ENCODE results near the gene APIP.
A peak's percentile ranks its signal among the peaks of the same experiment; 100 is the strongest.
"Not testable (repeated sequence)": the region's sequence is repeated elsewhere in the genome, so short reads cannot be mapped to it uniquely, and the experiment has no call there.

APIP gene

DNA sequence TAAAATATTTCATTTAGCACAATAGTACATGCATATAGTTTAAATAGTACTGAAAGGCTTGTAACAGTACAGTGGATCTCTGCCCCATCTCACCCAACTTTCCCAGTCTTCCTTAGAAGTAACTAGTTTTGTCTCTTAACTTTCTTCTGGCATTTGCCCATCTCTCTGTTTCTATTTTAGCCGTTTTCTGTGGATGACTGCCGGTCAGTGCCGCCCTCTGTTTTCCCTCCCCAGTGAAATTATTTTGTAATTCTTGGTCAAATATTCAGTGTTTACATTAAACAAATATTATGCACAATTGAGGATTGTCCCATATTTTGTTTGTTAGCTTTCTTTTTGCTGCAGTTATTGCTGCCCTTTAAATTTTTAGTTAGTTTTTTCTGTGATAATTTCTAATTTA is 8.5 kb upstream of the APIP start:
- no peak for DNase-seq

- DNase-seq = no peak
Measured at GRCh38 chr11:34921156-34921555, 5.0 kb upstream of the APIP start.

DNA sequence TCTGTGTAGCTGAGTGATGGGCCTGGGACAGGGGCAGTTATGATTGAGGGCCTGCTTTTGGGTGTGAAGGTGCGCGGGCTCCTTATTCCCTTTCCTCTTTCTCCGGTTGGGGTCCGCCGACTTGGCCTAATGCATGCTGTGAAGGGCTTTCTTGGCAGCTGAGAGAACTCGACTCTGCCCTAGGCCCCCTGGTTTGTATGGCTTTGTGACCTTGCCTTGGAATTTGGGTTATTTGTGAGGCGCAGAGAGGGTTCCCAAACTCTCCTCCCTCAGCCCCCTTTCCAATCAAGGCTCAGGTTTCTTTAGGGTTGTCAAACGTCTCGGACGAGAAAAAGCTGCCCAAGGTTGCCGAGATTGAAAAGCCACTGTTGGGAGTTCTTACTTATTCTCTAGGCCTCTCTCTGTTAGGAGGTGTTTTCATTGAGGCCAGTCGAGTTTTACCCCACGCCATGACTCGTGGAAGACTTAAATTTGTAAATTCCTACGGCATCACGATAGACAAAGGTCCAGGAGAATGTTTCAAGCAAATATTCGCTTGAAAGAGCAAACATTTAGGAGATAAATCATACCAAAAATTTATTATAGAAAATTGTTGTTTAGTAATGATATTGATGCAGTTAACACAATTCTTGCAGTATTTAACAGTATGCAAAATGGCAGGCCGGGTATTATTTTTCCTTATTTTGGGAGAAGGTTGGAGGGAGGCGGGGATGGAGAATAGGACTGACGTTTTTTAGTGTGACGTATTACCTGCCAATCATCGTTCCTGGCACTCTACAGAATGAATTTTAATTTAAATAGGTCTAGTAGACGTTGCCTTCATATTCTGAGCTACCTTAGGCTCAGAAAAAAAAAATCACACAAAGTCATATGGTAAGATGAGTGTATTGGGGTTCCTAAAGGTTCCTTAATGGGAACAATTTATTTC is 928 bp upstream of the APIP start:
- no peak for DNase-seq

- peak; percentile 52 to 58 for DNase-seq
Measured at GRCh38 chr11:34915136-34916014, 804 bp downstream of the APIP start.

- DNase-seq = not testable (repeated sequence)
Measured at GRCh38 chr11:34913556-34913955, 2.6 kb downstream of the APIP start.

DNA sequence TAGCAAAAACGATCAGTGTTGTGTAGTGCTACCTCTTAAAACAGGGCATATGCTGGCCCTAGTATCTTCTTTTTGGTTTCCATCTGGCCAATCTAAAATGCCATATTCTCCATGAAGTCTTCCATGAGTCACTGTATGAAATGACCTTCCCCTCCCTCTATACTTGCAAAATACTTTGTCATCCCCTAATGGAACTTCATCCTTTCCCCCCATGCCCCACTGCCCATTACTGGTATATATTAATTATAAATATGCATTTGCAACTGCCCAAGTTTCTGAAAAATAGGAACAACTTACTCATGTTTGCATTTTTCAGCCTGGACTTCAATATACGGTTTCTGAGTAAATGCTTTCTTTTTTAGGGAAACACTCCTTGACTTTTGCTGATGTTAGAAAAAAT is 4.5 kb downstream of the APIP start:
- DNase-seq = no peak

DNA sequence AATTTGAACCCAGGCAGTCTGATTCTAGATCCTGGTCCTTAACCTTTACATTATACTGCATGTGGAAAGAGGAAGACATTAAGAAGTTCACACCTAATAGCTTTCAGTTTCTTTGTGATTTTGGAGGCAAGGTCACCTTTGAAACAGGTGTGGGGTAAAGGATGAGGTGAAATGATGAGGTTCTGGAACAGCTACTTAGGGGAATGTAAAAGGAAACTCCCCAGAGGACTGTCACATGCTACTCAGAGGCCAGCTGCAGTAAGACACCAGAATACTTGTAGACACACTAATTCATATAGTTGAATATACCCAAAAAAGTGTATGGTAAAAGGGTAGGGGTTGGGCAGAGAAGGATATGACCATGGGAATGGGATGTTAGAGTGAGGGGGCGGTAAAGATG is 5.4 kb downstream of the APIP start:
- DNase-seq = no peak

GRCh38 chr11:34909955-34910354 is 6.2 kb downstream of the APIP start:
- no peak for DNase-seq

GRCh38 chr11:34909415-34909814 is 6.8 kb downstream of the APIP start:
- no peak for DNase-seq

DNA sequence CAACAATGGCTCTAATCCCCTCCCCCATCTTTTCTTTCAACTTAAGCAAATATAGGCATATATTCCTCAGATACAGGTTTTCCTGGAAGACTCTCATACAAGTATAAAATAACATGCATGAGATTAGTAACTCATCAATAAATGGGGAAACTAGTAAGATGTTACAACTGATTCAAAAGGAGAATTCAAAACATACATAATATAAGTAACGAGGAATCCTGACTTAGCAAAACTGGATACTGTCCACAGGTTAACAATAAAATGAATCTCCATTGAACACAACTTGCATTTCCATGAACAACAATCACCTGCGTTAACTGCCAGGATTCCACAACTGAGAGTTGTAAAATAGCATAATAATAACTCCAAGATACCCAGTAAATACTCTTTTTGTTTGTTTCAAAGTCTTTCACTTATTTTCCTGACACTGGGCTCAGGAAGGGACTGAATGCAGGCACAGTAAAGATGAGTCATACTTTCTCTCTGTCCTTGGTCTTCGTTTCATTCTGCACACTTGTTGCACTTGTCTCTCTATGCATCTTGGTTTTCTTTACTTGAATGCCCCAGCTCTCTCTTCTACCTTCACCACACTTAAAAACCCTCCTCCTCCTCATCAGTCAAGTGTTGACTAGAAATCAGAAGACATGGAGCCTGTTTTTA is 8.1 kb downstream of the APIP start:
- DNase-seq = no peak

GRCh38 chr11:34905666-34906065 is 10.5 kb downstream of the APIP start:
- DNase-seq = no peak

- DNase-seq = no peak
Measured at GRCh38 chr11:34904421-34904955, 11.7 kb downstream of the APIP start.

DNA sequence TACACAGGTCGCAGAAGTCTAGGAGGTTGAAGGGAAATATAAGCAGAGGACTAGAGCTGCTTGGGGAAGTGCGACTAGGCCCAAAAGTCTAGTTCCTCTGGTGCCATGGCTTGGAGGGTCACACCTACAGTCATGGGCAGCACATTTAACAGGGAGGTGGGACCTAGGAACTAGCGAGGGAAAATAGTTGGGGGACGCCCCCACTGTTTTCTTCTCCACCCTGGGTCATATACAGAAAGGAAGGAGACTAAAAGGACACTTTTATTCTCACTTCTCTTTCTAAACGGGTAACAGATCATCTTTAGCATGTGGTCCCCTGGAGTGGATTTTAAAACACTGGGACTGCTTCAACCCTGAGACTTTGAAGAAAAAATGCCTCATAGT is 16.6 kb downstream of the APIP start:
- no peak for DNase-seq

DNA sequence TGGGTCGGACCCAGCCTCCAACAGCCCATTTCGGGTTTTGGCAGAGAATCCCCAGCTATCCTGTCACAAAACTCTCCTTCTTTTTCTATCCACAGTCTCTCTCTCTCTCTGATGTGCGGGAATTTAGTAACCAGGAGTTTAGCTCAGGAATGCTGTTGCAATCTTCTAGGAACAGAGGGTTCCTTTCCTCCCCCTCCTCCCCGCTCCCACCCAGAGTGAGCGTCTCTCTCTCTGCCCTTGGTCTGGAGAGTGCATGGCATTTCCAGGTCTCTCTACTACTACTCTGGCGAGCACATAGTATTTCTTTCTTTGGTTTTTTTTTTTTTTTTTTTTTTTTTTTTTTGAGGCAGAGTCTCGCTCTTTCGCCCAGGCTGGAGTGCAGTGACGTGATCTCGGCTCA is 17.7 kb downstream of the APIP start:
- no peak for DNase-seq

- DNase-seq = no peak
Measured at GRCh38 chr11:34897171-34897870, 18.9 kb downstream of the APIP start.

GRCh38 chr11:34896191-34896590 is 20.0 kb downstream of the APIP start:
- DNase-seq = not testable (repeated sequence)

DNA sequence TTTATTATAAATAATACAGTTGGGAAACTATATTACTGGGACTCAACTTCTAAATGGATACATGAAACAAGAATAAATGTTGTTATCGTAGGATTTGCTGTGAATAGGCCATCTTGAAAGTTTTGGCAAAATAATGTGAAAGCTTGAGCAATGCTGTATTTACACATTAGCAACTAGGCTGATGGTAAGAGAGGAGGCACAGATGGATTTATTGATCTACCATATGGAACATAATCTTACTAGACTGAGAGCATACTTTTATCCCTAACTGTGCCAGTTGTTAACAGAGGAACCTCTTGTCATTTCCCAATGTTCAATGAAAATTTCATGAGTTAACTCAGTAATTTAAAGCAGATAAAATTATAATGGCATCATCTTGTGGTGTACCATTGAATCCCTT is 22.8 kb downstream of the APIP start:
- DNase-seq = no peak

DNA sequence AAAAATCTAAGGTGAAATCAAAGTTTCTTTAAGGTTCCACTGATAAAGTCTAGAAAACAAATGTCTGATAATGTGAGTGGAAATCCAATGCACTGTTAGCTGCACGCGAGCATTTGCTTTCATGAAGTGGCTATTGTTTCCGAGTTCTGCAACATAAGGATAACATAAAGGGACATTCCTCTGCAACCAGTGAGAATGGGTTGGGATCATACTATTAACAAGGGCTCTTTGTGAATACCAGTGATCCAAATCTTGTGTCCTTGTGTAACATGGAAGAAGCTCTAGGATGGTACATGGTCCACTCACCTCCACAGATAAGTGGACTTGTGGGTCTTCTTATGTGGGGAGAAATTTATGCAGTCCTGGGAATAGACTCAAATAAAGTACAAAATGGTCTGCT is 24.6 kb downstream of the APIP start:
- DNase-seq = no peak

GRCh38 chr11:34890812-34891211 is 25.4 kb downstream of the APIP start:
- DNase-seq = peak; percentile 66 to 72

GRCh38 chr11:34890089-34890488 is 26.1 kb downstream of the APIP start:
- DNase-seq = peak; percentile 25 to 37

- DNase-seq = no peak
Measured at GRCh38 chr11:34887260-34887659, 28.9 kb downstream of the APIP start.

GRCh38 chr11:34886609-34887008 is 29.6 kb downstream of the APIP start:
- DNase-seq = no peak

Data from Kasumi-1 (cell line).